ENCODE results near the gene UNCX. TPM values are rescaled to one million over a fixed set of nuclear protein-coding genes. Genes with fewer than 3 reads are reported as not detected.

Gene UNCX
- total and polyA plus RNA-seq, 2 of the 8 experiments (the other 6 are each of a cell fraction or from before 2014, with no cell fraction given), result not detected

DNA sequence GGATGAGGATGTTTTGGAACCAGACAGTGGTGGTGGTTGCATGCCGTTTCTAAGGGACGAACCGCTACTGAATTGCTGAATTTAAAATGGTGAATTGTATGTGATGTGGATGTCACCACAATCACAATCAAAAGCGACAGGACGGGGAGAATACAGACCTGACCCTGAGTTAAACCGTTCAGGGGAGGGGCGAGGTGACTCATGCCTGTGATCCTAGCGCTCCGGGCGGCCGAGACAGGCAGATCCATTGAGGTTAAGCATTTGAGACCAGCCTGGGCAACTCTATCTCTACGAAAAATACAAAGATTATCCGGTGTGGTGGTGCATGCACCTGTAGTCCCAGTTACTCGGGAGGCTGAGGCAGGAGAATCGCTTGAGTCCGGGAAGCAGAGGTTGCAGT lies 46.4 kb downstream of the UNCX start:
- WGBS, 2 experiments (ENCODE audit: extremely low coverage in 1 of 2, insufficient coverage in 1 of 2, insufficient read length in 1 of 2, insufficient replicate concordance in 2 of 2, low coverage in 1 of 2, low lambda C conversion rate in 2 of 2, missing lambda C conversion rate in 1 of 2), result 88% methylated on average over 16 of the region's 16 CpGs; no CpG with 5 or more reads in 1 of the 2 experiments
- no peak overlapping the region for H4K5ac ChIP-seq (ENCODE audit: insufficient read length, low read depth, low read length)
- H4K91ac ChIP-seq (replicated peaks; ENCODE audit: insufficient read length, low read length), result no peak overlapping the region
- no peaks in the 10 kb centered on the region for H4K20me1 ChIP-seq (replicated peaks in 1 of 2; ENCODE audit: control insufficient read depth in 1 of 2, insufficient read depth in 2 of 2, low read length in 2 of 2)
- no peaks in the 10 kb centered on the region for H3K4me1 ChIP-seq (replicated peaks in 1 of 4; ENCODE audit: control insufficient read depth in 3 of 4, insufficient read depth in 4 of 4, low read length in 3 of 4)
- H2BK120ac ChIP-seq (replicated peaks; ENCODE audit: low read depth, low read length), result no peak overlapping the region
- no peak overlapping the region for H3K4me2 ChIP-seq (ENCODE audit: insufficient read depth in 1 of 2, low read depth in 2 of 2, low read length in 2 of 2)
- H3K36me3 ChIP-seq (ENCODE audit: control insufficient read depth in 2 of 4, insufficient read depth in 4 of 4, low read length in 3 of 4), result no peaks in the 10 kb centered on the region
- H2BK5ac ChIP-seq (ENCODE audit: low read depth, low read length), result no peak overlapping the region
- POLR2A ChIA-PET (ENCODE audit: partially characterized antibody), result interaction anchor here (0.6 kb wide), 1 partner anchor 15 kb away, joined by 3 read pairs; no protein-coding TSS in a partner anchor
- H3K23ac ChIP-seq (ENCODE audit: insufficient read length), result no peak overlapping the region
- no peak overlapping the region for H2AK5ac ChIP-seq (ENCODE audit: low read depth, low read length)
- H3K79me2 ChIP-seq (ENCODE audit: control insufficient read depth in 1 of 2, insufficient read depth in 2 of 2, low read length in 2 of 2), result no peaks in the 10 kb centered on the region
- CTCF ChIA-PET (ENCODE audit: partially characterized antibody), result no interaction called here
- H3K14ac ChIP-seq (ENCODE audit: insufficient read length), result no peak overlapping the region
- TF ChIP-seq, protein P1, sequence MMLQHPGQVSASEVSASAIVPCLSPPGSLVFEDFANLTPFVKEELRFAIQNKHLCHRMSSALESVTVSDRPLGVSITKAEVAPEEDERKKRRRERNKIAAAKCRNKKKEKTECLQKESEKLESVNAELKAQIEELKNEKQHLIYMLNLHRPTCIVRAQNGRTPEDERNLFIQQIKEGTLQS (IDR thresholded peaks at IDR 0.05; ENCODE audit: insufficient read depth, low read depth, low read length), result no peak
- TF ChIP-seq, protein P2, sequence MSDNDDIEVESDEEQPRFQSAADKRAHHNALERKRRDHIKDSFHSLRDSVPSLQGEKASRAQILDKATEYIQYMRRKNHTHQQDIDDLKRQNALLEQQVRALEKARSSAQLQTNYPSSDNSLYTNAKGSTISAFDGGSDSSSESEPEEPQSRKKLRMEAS (IDR thresholded peaks at IDR 0.05), result no peak
- H3K18ac ChIP-seq (ENCODE audit: extremely low read depth, low read length), result no peak overlapping the region
- no peak overlapping the region for H3K4ac ChIP-seq (replicated peaks; ENCODE audit: insufficient read length, low read depth, low read length)
- no peak overlapping the region for H2BK12ac ChIP-seq (ENCODE audit: low read depth, low read length)
- no peak overlapping the region for H3K27ac ChIP-seq (ENCODE audit: low read depth, low read length)
- DNase-seq (ENCODE audit: low read depth in 1 of 2, low spot score in 2 of 2) (no peak), FAIRE-seq (no peak)
- H3K4me3 ChIP-seq (ENCODE audit: extremely low read depth in 1 of 4, insufficient read depth in 2 of 4, low read depth in 3 of 4, low read length in 4 of 4), result no peak overlapping the region
- H3K27me3 ChIP-seq (replicated peaks in 1 of 4; ENCODE audit: control insufficient read depth in 3 of 4, extremely low read depth in 1 of 4, insufficient read depth in 3 of 4, low read length in 3 of 4), result no peaks in the 10 kb centered on the region
- no peak overlapping the region for H2BK20ac ChIP-seq (ENCODE audit: low read length)
- H3K56ac ChIP-seq (replicated peaks; ENCODE audit: insufficient read length, low read depth, low read length), result no peak overlapping the region
- no peaks in the 10 kb centered on the region for H3K79me1 ChIP-seq (ENCODE audit: low read depth, low read length)
- H4K8ac ChIP-seq (ENCODE audit: extremely low read depth, insufficient read depth, low read length), result no peak overlapping the region
- no peak overlapping the region for H3K9ac ChIP-seq (replicated peaks in 1 of 4; ENCODE audit: extremely low read depth in 1 of 4, low read depth in 3 of 4, low read length in 3 of 4)
- H2BK15ac ChIP-seq (ENCODE audit: low read length), result no peak overlapping the region
- H3K23me2 ChIP-seq (ENCODE audit: low read depth, low read length), result no peaks in the 10 kb centered on the region
- no peaks in the 10 kb centered on the region for H3K9me3 ChIP-seq (ENCODE audit: insufficient read depth in 2 of 2, low read depth in 1 of 2, low read length in 1 of 2)
- no peak overlapping the region for H2AFZ ChIP-seq (ENCODE audit: low read length)
